Endothelial cell of umbilical vein (primary cell): ENCODE measurements around the gene MISP3. TPM values are rescaled to one million over a fixed set of nuclear protein-coding genes. Genes with fewer than 3 reads are reported as not detected.
A peak's percentile ranks its signal among the peaks of the same experiment; 100 is the strongest.
"Not testable (repeated sequence)": the region's sequence is repeated elsewhere in the genome, so short reads cannot be mapped to it uniquely, and the experiment has no call there.

Source experiments
- BruUV-seq: library from RNA; stranded (reverse); fragments of 400-500 nt; replicated peaks from 2 replicates; lab custom pipeline; 2021; lab: Mats Ljungman, UMichigan
- CTCF ChIA-PET: fragments of 300-600, 350-600 bp; sonication (Branson Sonifier 250); formaldehyde crosslinking; loops from one replicate; lab custom pipeline; 2021; ENCODE audit warnings: antibody characterized with exemption, inconsistent platforms; lab: Charles Lee
- POLR2A ChIA-PET: fragments of 300-600, 350-600 bp; sonication (Branson Sonifier 250); formaldehyde crosslinking; loops from one replicate; lab custom pipeline; 2021; ENCODE audit warnings: antibody characterized with exemption, inconsistent platforms; lab: Charles Lee
- DNase-seq: peaks from one replicate; pipeline ENCODE4 v3.0.0-alpha.2; 2011; ENCODE audit warnings: low read depth, low spot score
- FAIRE-seq: peaks from 2 replicates; lab custom pipeline; 2011; peaks lifted over from hg19 to GRCh38; lab: Jason Lieb, UNC
- H2AFZ ChIP-seq: 2 replicates; pipeline ENCODE4 v1.6.0; 2012; ENCODE audit warnings: low read depth, low read length, control low read depth, inconsistent platforms
- H3K27ac ChIP-seq: 2 replicates; pipeline ENCODE4 v1.5.1; 2011; ENCODE audit warnings: low read depth, mild to moderate bottlenecking, control low read depth, low read length, moderate library complexity; ENCODE audit not compliant: insufficient read depth
- H3K27me3 ChIP-seq, 2 experiments: 2 replicates each; pipeline versions ENCODE4 v1.6.0 to v1.6.1; 2011; ENCODE audit warnings: low read length in 2 of 2, mixed read lengths in 1 of 2; ENCODE audit not compliant: control insufficient read depth in 2 of 2, insufficient read depth in 2 of 2
- H3K36me3 ChIP-seq, 2 experiments: 2 replicates in 1 of 2; 3 replicates in 1 of 2; pipeline ENCODE4 v1.5.1; 2011; ENCODE audit warnings: low read length in 2 of 2, mild to moderate bottlenecking in 1 of 2, moderate library complexity in 1 of 2; ENCODE audit not compliant: control insufficient read depth in 2 of 2, insufficient read depth in 2 of 2; ENCODE audit errors: extremely low read depth in 1 of 2
- H3K4me1 ChIP-seq: 3 replicates; pipeline ENCODE4 v1.5.1; 2011; ENCODE audit warnings: mild to moderate bottlenecking, low read length; ENCODE audit not compliant: control insufficient read depth, insufficient read depth; ENCODE audit errors: extremely low read depth
- H3K4me2 ChIP-seq: 2 replicates; pipeline ENCODE4 v1.6.1; 2011; ENCODE audit warnings: low read length, control low read depth, mixed read lengths; ENCODE audit not compliant: insufficient read depth
- H3K4me3 ChIP-seq, 3 experiments: fragments of 200-600 bp in 1 of 3; sonication (generic), shearing (Covaris generic) in 1 of 3; replicated peaks in 1 of 3; 2 replicates each; pipeline ENCODE4 v1.5.1; 2011 to 2016; ENCODE audit warnings: control low read depth in 3 of 3, low read length in 3 of 3, mild to moderate bottlenecking in 2 of 3, inconsistent platforms in 1 of 3, low read depth in 1 of 3, moderate library complexity in 1 of 3; ENCODE audit not compliant: insufficient read depth in 1 of 3
- H3K79me2 ChIP-seq: 2 replicates; pipeline ENCODE4 v1.6.0; 2012; ENCODE audit warnings: low read length, inconsistent platforms; ENCODE audit not compliant: control insufficient read depth, insufficient read depth
- H3K9ac ChIP-seq: replicated peaks from 2 replicates; pipeline ENCODE3; 2011; ENCODE audit warnings: low read length, control low read depth; ENCODE audit not compliant: insufficient read depth; ENCODE audit errors: extremely low read depth
- H3K9me1 ChIP-seq: replicated peaks from 3 replicates; pipeline ENCODE4 v1.6.0; 2011; ENCODE audit warnings: mild to moderate bottlenecking, low read length; ENCODE audit not compliant: control insufficient read depth, insufficient read depth; ENCODE audit errors: extremely low read depth
- H3K9me3 ChIP-seq: replicated peaks from 2 replicates; pipeline ENCODE4 v1.5.1; 2012; ENCODE audit warnings: low read length, inconsistent platforms; ENCODE audit not compliant: control insufficient read depth, insufficient read depth
- H4K20me1 ChIP-seq: replicated peaks from 2 replicates; pipeline ENCODE3; 2011; ENCODE audit warnings: mild to moderate bottlenecking, low read length; ENCODE audit not compliant: control insufficient read depth, insufficient read depth; ENCODE audit errors: extremely low read depth
- FOS ChIP-seq: IDR thresholded peaks from 2 replicates; pipeline ENCODE4 v1.6.1; 2011; ENCODE audit warnings: mild to moderate bottlenecking, low read length, moderate library complexity, borderline replicate concordance; ENCODE audit not compliant: insufficient read depth
- GATA2 ChIP-seq: IDR thresholded peaks from 2 replicates; pipeline ENCODE4 v1.7.0; 2011; ENCODE audit warnings: low read depth, mild to moderate bottlenecking, moderate library complexity, mixed read lengths, low read length; ENCODE audit not compliant: insufficient read length, insufficient read depth
- JUN ChIP-seq: IDR thresholded peaks from 2 replicates; pipeline ENCODE4 v1.6.1; 2011; ENCODE audit warnings: borderline replicate concordance, low read depth; ENCODE audit not compliant: insufficient read length, insufficient read depth
- MYC ChIP-seq: IDR thresholded peaks from one replicate; pipeline ENCODE4 v1.6.1; 2011; ENCODE audit warnings: mild to moderate bottlenecking, low read depth, low read length
- POLR2A ChIP-seq: IDR thresholded peaks from 2 replicates; pipeline ENCODE4 v1.6.1; 2012; ENCODE audit warnings: low read depth, mild to moderate bottlenecking, control low read depth, low read length
- dilution Hi-C: fragments of 300-500 bp; cut with MboI; formaldehyde crosslinking; loops from one replicate; pipeline ENCODE4 v1.15.0; 2019; ENCODE audit warnings: low sequenced_read_pairs; ENCODE audit not compliant: extremely low pct_ligation_motif_present
- intact Hi-C: fragments of 100-400 bp; cut with micrococcal nuclease; formaldehyde crosslinking; loops from one replicate; pipeline ENCODE4 v1.10.0; 2022
- polyA plus RNA-seq, 4 experiments: library from polyadenylated mRNA; depleted of rRNA in 3 of 4; stranded (reverse) in 3 of 4; unstranded in 1 of 4; fragments of >200 nt; gene quantifications; 2 replicates each; pipeline versions ENCODE4 v1.2.1 to v1.2.3, GENCODE V29; 2011 to 2012; ENCODE audit warnings: missing spikeins in 1 of 4
- total RNA-seq: library from RNA; stranded (reverse); gene quantifications from 2 replicates; pipeline ENCODE4 v1.2.3, GENCODE V29; 2021
- TF ChIP-seq, protein P1 (sequence below), 2 donors: IDR thresholded peaks; 1 replicate in 1 of 2; 2 replicates in 1 of 2; pipeline ENCODE4 v1.5.1; 2011; ENCODE audit warnings: low read length in 2 of 2, mild to moderate bottlenecking in 2 of 2, moderate library complexity in 2 of 2, control low read depth in 1 of 2, inconsistent platforms in 1 of 2, low read depth in 1 of 2; ENCODE audit not compliant: insufficient read depth in 1 of 2; ENCODE audit errors: extremely low read depth in 1 of 2

The MISP3 gene
- total and polyA plus RNA-seq, 2 donors (not counting 3 experiments of a cell fraction or from before 2014, with no cell fraction given), result 0.26 to 0.31 TPM

DNA sequence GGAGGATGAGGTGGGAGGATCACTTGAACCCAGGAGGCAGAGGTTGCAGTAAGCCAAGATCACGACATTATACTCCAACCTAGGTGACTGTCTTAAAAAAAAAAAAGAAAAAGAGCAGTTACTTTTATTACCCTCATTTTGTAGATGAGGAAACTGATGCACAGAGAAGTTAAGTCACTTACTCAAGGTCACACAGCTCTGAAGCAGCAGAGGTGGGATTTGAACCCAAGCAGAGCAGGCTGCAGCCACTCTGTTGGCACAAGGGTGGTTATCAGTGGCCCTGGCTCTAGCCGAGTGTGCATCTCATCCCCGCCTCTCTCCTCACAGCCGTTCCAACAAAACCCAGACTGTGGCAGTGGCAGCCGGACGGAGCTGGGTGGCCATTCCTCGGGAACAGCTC, 33.4 kb upstream of the MISP3 start:
- dilution Hi-C loops, result no loop called here
- Histone ChIP-seq H4K20me1 (no peaks in the 10 kb centered on the region), H3K79me2 (no peaks in the 10 kb centered on the region), H3K27ac (no peak overlapping the region), H3K9me3 (no peaks in the 10 kb centered on the region), H2AFZ (no peak overlapping the region), H3K4me1 (no peaks in the 10 kb centered on the region), H3K9me1 (no peaks in the 10 kb centered on the region), H3K36me3 (no peaks in the 10 kb centered on the region), H3K9ac (no peak overlapping the region), H3K27me3 (no peaks in the 10 kb centered on the region), H3K4me3 (no peak overlapping the region), H3K4me2 (no peak overlapping the region)
- intact Hi-C loops, result no loop called here
- TF ChIP-seq FOS (no peak), MYC (no peak), GATA2 (no peak), JUN (no peak), POLR2A (no peak)
- no TSS peak for BruUV-seq
- no peak for FAIRE-seq
- no peak for DNase-seq
- ChIA-PET POLR2A (no interaction called here), CTCF (interaction anchor here (0.9 to 3.1 kb wide), 4 partner anchors 8 to 178 kb away, joined by 3 to 12 read pairs (median 3); partner anchors contain the start of gene IL27RA)

GRCh38 chr19:14042659-14043608, 29.7 kb upstream of the MISP3 start:
- H3K9me3 ChIP-seq, H3K36me3 ChIP-seq, dilution Hi-C loops, H4K20me1 ChIP-seq, H3K79me2 ChIP-seq, BruUV-seq, H3K4me2 ChIP-seq, H3K9me1 ChIP-seq, H3K4me1 ChIP-seq, H3K4me3 ChIP-seq, H3K27me3 ChIP-seq: not testable (repeated sequence)
- FAIRE-seq (peak; percentile 69), DNase-seq (peak; percentile 78)
- TF ChIP-seq, protein P1, sequence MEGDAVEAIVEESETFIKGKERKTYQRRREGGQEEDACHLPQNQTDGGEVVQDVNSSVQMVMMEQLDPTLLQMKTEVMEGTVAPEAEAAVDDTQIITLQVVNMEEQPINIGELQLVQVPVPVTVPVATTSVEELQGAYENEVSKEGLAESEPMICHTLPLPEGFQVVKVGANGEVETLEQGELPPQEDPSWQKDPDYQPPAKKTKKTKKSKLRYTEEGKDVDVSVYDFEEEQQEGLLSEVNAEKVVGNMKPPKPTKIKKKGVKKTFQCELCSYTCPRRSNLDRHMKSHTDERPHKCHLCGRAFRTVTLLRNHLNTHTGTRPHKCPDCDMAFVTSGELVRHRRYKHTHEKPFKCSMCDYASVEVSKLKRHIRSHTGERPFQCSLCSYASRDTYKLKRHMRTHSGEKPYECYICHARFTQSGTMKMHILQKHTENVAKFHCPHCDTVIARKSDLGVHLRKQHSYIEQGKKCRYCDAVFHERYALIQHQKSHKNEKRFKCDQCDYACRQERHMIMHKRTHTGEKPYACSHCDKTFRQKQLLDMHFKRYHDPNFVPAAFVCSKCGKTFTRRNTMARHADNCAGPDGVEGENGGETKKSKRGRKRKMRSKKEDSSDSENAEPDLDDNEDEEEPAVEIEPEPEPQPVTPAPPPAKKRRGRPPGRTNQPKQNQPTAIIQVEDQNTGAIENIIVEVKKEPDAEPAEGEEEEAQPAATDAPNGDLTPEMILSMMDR (IDR thresholded peaks at IDR 0.05; ENCODE audit: extremely low read depth in 1 of 2, insufficient read depth in 1 of 2, low read depth in 1 of 2, low read length in 2 of 2), result peak; percentile 59 to 63
- CTCF ChIA-PET, result interaction anchor here (0.7 to 3.8 kb wide), 20 partner anchors 9 to 163 kb away, joined by 3 to 22 read pairs (median 4); partner anchors contain the start of genes ASF1B, IL27RA, RFX1 and RLN3
- Histone ChIP-seq H2AFZ (peak overlapping the region; percentile 48), H3K27ac (peak overlapping the region; percentile 48), H3K9ac (peak overlapping the region; percentile 13)
- intact Hi-C loops, result loop anchor here (1.0 to 10.0 kb wide), 4 partner anchors 36 to 448 kb away; partner anchors contain the start of genes DCAF15 and RFX1
- POLR2A ChIA-PET, result interaction anchor here (0.7 kb wide), 1 partner anchor 819 kb away, joined by 3 read pairs; no protein-coding TSS in a partner anchor

DNA sequence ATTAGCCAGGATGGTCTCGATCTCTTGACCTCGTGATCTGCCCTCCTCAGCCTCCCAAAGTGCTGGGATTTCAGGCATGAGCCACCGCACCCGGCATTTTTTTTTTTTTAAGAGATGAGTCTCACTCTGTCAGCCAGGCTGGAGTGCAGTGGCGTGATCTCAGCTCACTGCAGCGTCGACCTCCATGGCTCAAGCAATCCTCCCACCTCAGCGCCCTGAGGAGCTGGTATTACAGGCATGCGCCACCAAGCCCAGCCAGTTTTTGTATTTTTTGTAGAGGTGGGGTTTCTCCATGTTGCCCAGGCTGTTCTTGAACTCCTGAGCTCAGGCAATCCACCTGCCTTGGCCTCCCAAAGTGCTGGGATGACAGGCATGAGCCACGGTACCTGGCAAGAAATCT, 24.7 kb upstream of the MISP3 start:
- POLR2A ChIA-PET, result interaction anchor here (0.6 kb wide), 1 partner anchor 211 kb away, joined by 5 read pairs; no protein-coding TSS in a partner anchor

More for the DNA sequence above, 24.7 kb upstream of the MISP3 start:
- H3K9me3 ChIP-seq, H3K4me3 ChIP-seq, H3K4me2 ChIP-seq, H3K27me3 ChIP-seq, H3K4me1 ChIP-seq, H3K9ac ChIP-seq, dilution Hi-C loops, H4K20me1 ChIP-seq, H3K36me3 ChIP-seq, BruUV-seq, DNase-seq, H3K9me1 ChIP-seq, H2AFZ ChIP-seq, H3K27ac ChIP-seq, FAIRE-seq, H3K79me2 ChIP-seq: not testable (repeated sequence)
- intact Hi-C loops, result loop anchor here (10.0 kb wide), 1 partner anchor 453 kb away; no protein-coding TSS in a partner anchor
- CTCF ChIA-PET, result interaction anchor here (0.7 to 6.4 kb wide), 13 partner anchors 9 to 169 kb away, joined by 3 to 58 read pairs (median 4); partner anchors contain the start of genes DCAF15, IL27RA and MISP3
